GM21529 (cell line): ENCODE measurements around the gene HAP1.
"Not testable (repeated sequence)": the region's sequence is repeated elsewhere in the genome, so short reads cannot be mapped to it uniquely, and the experiment has no call there.

ENCODE experiments used
- ATAC-seq: cut with Tn5 transposase; IDR thresholded peaks from one replicate; pipeline ENCODE4 v1.9.1; 2021; ENCODE audit not compliant: unreplicated experiment

The HAP1 gene

DNA sequence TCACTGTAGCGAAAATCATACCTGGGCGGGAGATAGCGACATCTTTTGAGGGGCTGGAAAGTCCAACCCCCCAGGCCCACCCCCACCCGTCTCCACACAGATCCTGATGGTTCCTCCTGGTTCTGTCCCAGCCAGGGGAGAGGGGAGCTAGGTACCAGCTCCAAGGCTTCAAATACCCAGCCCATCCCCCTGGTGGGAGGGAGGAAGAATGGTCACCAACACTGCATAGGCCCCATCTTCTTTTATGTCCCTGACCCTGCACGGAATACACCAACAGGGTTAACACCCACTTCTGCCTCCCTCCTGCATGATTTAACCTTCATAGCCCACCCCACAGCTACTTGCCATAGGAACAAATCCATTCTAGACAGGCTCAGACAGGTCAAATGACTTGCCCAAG is 9.3 kb downstream of the HAP1 start:
- ATAC-seq: no peak

DNA sequence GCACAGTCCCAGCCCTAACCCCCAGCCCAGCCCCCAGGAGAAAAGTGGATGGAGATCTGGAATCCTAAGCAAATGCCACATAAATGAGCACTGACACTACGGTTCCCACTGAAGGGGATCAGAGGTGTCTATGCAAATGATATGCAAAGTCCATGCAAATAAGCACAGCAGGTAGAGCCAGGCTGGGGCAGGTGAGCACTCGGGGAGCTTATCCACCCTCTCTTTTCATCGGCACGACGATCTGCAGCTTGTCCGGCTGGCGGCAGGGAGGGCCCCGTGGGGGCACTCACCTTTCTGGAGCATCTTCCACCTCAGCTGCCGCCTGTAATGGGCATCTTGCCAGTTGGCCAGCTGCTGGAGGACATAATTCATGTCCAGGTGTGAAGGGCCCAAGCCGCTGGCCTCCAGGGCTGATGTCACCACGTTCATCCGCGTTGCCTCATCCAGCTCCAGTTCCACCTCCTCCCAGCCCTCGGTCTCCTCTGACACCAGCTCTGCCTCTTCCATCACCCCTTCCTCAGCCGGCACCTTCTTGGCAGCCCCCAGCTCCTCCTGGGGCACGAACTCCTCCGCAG is 9.9 kb downstream of the HAP1 start:
- no peak for ATAC-seq

GRCh38 chr17:41723801-41724475 is 10.5 kb downstream of the HAP1 start:
- ATAC-seq: no peak

DNA sequence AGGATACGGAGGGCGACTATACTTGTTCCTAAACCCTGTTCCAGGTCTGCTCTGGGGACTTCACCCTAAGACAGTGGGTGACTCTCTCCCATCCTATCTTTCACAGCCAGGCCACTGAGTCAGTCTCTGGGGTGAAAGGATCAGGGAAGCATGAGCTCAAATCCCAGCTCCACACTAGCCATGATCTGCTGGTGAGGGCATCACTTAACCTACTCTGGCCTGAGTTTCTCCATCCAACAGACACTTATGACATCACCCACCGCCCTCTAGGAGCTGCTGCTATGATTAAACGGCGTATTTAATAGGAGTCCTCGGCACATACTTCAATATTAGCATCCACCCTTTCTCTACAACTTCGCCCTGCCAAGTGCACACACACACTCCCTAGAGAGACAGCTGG is 12.2 kb downstream of the HAP1 start:
- ATAC-seq: no peak

- ATAC-seq: no peak
These were observed 16.2 kb downstream of the HAP1 start for GRCh38 chr17:41718287-41718645.

DNA sequence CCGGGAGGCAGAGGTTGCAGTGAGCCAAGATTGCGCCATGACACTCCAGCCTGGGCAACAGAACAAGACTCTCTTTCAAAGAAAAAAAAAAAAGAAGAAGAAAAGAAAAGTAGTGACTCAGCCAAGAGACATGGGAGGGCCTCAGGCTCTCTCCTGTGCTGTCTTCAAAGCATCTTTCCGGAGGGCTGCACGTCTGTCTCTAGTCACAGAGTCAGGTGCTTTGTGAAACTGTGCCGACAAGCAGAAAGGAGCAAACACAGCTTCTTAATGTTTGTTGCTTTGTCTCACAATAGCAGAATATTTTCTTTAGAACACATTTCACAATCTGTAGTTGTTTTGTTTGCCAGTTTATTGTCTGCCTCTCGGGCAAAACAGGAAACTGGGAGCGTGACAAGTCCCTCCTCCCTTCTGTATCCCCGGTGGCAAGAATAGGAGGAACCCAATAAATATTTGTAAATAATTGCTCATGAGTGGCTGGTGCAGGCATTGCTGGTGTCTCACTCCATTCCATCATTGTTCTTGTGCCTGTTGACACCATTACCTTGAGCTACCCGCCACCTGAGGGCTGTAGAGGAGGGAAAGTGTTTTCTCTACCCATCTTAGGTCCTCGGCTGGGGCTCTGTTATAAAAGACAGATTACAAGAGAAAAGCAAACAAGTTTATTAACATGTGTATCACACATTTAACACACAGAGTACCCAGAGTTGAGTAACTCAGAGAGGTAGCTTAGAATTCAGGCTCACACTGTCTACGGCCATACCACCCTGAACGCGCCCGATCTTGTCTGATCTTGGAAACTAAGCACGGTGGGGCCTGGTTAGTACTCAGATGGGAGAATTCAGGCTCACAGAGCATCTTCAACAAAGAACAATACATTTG is 16.8 kb downstream of the HAP1 start:
- no peak for ATAC-seq

DNA sequence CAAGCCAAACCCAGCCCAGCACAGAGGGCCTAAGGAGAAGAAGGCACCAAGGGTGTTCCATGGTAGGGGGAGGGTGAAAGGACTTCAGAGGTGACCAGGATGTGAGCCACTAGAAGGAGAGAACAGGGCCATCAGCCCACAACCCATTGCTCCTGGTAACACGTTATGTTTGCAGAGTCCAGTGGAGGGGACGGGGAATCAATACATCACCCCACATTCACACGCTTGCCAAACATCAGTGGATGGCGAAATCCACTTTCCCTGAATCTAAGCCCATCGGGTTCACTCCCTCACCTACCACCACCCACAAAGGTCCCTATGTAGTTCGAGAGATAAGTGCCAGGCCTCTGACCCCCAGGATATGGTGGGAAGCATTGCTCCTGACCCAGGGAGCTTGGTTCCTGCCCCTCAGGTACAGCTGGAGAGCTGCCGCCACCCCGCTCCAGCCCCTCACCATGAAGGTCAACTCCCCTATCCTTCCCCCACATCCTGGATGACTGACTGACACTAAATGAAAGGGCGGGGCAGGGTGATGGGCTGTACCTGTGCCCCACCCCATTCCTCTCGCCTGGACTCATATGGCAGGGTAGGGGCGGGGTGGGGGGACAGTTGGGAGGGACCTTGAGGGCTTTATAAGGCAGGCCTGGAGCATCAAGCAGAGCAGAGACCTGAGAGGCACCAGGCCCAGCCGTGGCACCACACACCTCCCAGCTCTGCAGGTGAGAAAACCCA is 22.6 kb downstream of the HAP1 start, which contains the start of gene GAST:
Gene GAST, plus strand, starts transcription at position 663 of the 732 bp plus-strand sequence. CDS start 3,106 bp downstream, outside the sequence.
- no peak for ATAC-seq

- ATAC-seq: no peak
These were observed 23.9 kb downstream of the HAP1 start for GRCh38 chr17:41710472-41711090.

- no peak for ATAC-seq
These were observed 26.4 kb downstream of the HAP1 start for GRCh38 chr17:41707803-41708669.

GRCh38 chr17:41705271-41705991 is 29.0 kb downstream of the HAP1 start:
- ATAC-seq: no peak

- ATAC-seq: no peak
These were observed 31.7 kb downstream of the HAP1 start for GRCh38 chr17:41702712-41703111.

- ATAC-seq: not testable (repeated sequence)
These were observed 33.6 kb downstream of the HAP1 start for GRCh38 chr17:41700843-41701242.

DNA sequence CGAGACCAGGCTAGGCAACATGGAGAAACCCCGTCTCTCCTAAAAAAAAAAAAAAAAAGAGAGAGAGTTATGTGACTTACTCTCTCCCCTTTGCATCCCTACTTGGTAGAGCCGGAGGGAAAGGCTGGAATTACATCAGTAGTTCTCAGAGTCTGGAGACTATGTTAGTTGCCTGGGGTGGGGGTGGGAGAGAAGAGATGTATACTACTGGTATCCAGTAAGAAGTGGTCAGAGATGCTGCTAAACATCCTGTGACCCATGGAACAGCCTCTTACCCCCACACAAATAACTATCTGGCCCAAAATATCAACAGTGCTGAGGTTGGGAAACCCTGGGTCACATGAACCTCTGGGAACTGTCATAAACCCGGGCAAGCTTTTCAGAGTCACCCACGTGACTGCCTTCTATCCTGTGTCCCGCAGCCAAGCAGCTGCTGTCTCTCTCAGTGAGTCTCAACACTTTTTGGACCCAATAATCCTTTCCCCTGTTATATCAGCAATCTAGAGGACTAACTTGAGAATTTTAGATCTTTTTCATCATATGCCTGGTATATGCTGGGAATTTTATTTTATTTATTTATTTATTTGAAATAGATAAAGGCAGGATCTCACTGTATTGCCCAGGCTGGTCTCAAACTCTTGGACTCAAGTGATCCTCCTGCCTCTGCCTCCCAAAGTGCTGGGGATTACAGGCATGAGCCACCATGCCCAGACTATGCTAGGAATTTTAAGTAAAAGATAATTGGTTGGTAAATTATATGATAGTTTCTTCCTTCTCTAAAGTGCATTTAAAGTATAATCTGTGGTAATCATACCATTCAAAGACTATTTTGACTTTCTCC is 37.1 kb downstream of the HAP1 start:
- no peak for ATAC-seq

GRCh38 chr17:41695954-41696757 is 38.3 kb downstream of the HAP1 start:
- ATAC-seq: no peak

GRCh38 chr17:41695134-41695661 is 39.2 kb downstream of the HAP1 start:
- ATAC-seq: no peak

- no peak for ATAC-seq
These were observed 41.5 kb downstream of the HAP1 start for GRCh38 chr17:41692722-41693521.
